ENCODE measurements around the gene LMBR1.
A peak's percentile ranks its signal among the peaks of the same experiment; 100 is the strongest.
"Not testable (repeated sequence)": the region's sequence is repeated elsewhere in the genome, so short reads cannot be mapped to it uniquely, and the experiment has no call there.

Gene LMBR1

DNA sequence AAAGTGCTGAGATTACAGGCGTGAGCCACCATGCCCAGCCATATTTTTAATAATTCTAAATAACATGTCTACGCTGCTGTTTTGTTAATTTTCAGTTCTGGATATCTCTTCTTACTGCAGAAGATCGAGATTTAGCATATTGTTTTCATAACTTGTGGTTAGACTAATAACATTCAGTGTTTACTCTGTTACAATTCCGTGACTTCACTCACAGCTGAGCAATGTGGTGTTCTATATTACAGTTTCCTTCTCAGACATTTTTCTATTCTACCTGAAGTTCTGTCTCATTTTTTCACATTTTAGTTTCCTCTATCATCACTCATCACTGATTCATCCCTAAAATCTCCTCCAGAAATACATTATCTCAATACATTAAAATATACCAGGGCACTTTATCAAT lies 241.5 kb downstream of the LMBR1 start:
- no peak for DNase-seq

DNA sequence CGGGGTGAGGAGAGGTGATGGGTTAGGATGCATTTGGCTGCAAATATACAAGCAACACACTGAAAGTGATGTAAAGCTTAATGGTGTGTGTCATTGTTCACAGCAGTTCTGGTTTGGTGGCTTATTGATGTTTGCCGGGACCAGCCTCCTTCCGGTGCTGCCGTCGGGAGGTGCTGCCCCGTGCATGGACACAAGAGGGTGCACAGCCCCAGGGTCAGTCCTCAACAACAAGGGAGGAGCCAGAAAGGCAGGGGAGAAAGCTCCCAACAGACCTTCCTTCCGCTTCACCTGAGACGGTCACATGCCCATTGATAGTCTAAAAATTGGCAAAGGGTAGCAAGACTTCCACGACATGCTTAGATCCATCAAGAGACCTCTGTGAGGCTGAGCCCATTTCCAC lies 242.9 kb downstream of the LMBR1 start:
- no peak for DNase-seq

DNA sequence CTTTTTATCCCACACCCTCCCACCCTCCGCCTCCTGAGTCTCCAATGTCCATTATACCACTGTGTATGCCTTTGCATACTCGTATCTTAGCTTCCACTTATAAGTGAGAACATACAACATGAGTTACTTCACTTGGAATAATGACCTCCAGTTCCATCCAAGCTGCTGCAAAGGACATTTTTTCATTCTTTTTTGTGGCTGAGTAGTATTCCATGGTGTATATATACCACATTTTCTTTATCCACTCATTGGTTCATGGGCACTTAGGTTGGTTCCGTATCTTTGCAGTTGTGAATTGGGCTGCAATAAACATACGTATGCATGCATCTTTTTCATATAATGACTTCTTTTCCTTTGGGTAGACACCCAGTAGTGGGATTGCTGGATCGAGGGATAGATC lies 245.7 kb downstream of the LMBR1 start:
- not testable (repeated sequence) for DNase-seq

DNA sequence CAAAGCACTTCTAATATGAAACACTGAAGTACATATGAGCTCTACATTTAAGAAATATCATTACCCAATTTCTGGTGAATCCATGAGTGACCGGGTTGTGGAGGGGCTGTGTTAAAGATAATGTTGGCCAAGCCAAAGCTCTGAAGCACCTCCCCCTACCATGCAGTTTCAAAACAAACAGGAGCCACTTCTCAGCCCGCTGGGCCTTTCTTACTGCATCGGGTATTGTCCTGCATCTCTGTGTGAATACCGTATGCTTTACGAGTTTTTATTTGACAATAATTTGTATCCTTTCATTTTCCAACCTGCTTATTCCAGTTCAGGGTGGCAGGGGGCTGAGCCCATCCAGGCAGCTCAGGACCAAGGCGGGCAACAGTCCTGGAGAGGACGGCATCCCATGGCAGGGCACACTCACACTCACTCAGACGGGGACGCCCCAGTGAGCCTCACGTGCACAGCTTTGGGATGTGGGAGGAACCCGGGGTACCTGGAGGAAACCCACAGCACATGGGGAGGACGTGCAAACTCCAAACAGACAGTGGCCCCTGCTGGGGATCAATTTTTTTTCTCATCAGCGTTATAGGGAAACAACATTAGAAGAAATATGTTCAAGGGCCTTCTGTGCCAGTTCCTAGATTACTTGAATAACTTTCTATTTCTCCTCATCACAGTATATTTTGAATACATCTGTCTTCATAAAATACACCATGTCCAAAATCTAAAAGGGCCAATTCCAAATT lies 250.5 kb downstream of the LMBR1 start:
- DNase-seq, result no peak

DNA sequence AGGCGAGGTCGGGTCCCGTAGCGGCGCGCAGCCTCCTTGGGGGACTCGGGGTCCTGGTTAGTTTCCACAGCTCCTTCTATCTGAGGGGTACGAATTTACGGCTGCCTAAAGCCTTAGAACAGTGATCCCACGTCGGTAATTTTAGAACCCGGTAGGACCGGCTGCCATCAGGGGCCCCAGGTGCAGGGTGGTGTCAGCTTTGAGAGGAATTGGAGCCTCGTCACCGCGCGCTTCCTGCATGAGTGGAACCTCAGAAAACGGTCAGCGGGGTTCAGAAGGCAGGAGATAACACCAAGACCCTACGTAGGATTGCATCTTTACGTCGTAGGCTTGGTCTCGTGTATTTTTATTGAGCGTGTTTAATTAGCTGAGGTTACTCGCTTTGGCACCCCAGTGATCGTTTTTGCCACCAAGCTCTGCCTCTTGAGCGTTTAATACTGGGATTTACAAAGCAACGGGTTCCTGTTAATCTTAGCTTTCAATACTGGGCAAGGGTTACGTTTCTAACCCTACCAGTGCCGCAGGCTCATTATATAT lies 252.0 kb downstream of the LMBR1 start:
- DNase-seq, result no peak

DNA sequence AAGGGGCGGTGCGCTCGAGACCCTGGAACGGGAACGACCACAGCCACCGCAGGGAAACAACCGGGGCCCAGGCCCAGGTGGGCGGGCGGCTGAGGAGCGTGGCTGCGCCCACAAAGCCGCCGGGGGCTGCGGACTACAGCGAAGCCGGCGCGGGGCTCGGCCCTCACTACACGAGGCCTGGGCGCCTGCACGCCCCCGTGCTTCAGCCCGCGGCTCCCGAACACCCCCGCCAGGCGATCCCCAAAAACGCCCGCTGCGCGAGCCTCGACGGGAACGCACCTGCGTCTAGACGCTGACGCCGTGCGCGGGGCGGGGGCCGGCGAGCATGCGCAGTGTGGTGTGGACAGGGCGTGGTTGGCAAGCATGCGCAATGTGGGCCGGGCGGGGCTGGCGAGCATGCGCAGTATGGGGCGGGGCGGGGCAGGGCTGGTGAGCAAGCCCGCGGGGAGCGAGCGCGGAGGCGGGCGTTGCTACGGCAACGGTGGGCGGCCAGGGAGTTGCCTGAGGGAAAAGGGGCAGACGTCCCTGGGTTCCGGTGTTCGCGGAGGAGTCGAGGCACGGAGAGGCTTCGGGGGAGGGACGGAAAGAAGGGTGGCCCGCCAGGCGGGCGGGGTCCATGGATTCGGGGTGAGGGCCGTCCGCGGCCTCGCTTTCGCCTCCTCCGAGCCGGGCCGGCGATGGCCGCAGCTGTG lies 252.6 kb downstream of the LMBR1 start, which contains the start of gene RNF32:
RNF32 (plus strand) TSS at position 518 of the 692 bp plus-strand sequence. CDS start 3,104 bp downstream, outside the sequence.
- DNase-seq, result peak; percentile 74

DNA sequence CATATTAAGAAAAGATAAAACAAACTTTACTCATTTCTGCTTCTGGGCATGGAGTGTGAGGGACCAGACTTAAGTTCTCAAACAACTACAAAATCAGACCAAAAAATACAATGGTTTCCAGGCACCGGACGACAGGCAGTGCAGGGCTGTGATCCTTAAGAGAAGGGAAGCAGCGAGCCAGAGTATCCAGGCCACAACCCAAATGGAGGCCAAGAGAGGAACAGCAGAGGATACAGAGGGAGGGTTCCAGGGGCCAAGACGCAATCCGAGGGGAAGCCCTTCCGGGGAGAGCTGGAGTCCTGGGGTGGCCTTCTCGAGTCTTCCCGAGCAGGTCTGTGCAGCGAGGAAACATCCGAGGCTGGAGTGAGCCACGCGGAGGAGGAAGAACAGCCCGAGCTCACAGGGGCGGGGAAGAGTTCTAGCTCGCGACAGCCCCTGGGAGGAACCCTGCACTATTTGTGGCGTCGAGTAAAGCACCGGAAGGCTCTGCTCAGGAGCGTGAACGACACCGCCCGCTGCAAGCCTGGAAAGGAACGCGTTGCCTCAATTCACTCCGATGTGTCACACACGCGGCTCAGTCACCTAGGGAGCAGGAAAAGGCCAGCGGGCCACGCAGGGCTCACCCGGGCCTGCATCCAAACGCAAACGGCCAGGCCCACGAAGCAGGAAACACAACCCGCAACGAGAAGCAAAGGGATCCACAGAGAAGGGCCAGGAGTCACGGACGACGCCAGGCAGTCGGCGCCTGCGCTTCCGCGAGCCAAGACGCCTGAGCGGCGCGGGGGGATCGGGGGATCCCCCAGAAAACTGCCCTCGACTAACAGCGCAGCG lies 253.3 kb downstream of the LMBR1 start:
- no peak for DNase-seq

DNA sequence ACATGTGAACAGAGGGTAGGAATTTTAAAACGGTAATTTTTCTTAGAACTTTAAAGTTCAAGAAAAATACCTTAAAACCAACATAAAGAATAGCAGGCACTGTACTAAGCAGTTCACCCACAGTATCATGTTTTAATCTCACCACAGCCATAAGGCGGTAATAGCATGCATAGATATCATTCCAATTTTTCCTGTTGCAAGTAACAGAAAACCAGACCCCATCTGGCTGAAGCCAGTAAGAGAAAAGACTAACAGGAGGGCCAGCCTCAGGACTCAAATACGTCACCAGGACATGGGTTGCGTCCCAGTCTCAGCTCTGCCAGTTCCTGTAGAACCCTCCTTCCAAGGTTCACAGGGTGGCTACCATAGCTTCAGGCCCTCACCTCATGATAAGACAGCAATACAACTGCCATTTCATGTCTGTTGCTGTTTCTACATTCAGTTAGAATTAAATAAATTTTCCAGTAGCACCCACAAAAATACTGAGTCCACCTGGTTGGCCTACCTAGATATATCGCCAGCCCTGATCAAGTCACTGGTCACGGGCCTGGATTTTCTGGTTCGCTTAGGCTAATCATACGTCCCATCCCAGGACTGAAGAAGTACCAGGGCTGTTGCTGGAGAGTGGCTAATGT lies 254.4 kb downstream of the LMBR1 start:
- no peak for DNase-seq

DNA sequence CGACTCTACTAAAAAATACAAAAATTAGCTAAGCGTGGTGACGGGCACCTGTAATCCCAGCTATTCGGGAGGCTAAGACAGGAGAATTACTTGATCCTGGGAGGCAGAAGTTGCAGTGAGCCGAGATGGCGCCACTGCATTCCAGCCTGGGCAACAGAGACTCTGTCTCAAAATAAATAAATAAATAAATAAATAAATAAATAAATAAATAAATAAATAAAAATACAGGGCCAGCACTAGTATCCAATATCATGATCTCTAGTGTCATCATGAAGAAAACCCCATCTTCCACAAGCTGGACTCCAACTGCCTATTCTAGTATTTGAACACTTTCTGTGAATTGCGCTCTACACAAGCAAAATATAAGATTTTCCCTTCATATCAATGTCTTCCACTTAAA lies 255.9 kb downstream of the LMBR1 start:
- DNase-seq, result not testable (repeated sequence)

DNA sequence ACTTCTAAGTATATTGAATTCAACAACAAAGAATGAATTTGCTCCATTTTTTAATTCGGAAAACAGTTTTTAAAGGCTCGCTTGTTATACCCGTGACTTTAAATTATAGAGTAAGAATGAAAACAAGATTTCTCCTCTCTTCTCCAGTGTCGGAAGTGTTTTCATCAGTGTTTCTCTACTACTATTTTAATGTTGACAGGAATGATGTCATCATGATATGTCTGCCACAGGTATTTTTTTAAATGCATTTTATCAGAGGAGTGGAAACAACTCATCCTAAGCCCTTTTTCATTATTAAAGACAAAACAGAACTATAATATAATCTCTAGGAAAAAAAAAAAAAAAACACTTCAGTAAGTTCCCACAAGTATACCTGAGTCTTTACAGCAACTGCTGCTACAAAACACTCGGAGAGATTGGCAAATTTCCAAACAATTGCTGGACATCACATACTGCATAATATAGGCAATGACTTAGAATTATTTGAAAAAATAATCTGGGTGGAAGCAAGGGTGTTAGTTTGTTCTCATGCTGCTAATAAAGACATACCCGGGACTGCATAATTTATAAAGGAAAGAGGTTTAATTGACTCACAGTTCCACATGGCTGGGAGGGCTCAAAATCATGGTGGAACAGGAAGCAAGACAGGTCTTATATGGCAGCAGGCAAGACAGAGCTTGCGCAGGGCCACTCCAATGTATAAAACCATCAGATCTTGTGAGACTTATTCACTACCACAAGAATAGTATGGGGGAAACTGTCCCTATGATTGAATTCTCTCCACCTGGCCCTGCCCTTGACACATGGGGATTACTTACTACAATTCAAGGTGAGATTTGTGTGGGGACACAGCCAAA lies 257.2 kb downstream of the LMBR1 start:
- DNase-seq, result no peak

DNA sequence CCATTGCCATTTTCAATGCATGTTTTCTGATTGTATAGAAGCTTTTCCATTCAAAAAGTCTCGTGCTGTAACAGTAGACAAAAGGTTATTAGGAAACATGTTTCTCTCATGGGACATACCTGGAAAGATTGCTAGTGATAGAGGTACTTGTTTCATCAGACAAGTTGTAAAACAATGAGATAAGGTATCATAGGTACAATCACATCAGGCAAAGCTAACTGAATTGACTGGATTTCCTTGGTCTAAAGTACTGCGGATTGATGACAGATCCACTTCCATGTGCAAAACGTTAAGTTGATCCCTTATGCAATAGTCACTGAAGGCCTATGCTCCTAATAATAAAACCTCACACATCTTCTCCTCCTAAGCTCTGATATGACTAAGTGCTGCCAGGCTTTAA lies 258.9 kb downstream of the LMBR1 start:
- no peak for DNase-seq

DNA sequence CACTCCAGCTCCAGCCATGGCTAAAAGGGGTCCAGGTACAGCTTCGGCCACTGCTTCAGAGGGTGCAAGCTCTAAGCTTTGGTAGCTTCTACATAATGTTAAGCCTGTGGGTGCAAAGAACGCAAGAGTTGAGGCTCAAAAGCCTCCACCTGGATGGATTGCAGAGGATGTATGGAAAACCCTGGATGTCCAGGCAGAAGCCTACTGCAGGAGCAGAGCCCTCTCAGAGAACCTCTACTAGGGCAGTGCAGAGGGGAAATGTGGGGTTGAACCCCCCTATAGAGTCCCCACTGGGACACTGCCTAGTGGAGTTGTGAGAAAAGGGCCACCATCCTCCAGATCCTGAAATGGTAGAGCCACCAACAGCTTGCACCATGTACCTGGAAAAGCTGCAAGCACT lies 263.1 kb downstream of the LMBR1 start:
- DNase-seq, result no peak

DNA sequence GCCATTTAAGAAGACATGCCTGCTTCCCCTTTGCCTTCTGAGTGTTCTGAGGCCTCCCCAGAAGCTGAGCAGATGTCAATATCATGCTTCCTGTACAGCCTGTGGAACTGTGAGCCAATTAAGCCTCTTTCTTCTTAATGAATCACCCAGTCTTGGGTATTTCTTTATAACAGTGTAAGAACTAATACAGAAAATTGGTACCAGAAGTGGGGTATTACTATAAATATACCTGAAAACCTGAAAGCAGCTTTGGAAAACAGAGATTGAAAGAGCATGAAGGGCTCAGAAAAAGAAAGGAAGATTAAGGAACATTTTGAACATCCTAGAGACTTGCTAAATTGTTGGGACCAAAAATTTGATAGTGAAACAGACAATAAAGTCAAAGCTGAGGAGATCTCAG lies 264.4 kb downstream of the LMBR1 start:
- no peak for DNase-seq

Measured in amniotic stem cell (primary cell).